GM21526 (cell line): Measurements from ENCODE around the gene SPINK8.
"Not testable (repeated sequence)": the region's sequence is repeated elsewhere in the genome, so short reads cannot be mapped to it uniquely, and the experiment has no call there.

Source experiments
- ATAC-seq: cut with Tn5 transposase; IDR thresholded peaks from one replicate; pipeline ENCODE4 v1.9.1; 2021; ENCODE audit warnings: moderate library complexity; ENCODE audit not compliant: unreplicated experiment, low FRiP score

SPINK8 gene

DNA sequence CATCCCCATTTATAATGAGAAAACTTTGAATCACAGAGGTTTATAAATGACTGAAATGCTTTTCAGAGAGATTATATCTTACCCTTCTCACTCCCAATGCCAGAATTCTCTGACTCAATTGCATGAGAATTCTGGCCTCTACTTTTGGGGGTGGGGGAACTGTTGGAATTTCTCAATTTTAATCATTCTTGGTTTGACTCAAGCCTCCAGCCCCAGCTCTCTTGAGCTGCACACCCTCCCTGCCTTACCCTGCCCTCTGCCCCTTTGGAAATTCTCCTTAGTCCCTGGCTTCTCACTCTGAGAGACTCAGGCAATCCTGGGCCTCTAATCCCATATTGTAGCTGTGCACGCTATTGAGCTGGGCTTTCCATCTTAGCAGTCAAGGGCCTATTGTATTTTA, 48.3 kb downstream of the SPINK8 start:
- no peak for ATAC-seq

DNA sequence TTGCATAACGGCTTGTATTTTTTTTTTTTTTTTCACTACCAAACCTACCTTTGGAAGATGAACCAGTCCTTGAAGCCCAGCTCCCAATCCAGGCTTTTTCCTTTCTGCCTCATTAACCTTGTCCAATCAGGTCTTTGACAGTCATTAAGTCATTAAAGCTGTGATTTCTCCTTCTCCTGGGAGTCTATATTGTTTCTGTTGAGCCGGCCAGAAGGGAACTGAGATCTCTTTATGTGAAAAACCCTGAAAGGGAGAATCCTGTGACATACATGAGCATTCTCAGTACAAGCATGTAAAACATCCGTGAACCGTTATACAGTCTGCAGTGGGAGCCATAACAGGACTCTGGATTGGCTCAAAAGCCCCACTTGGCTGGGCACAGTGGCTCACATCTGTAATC, 52.6 kb downstream of the SPINK8 start:
- ATAC-seq: no peak

DNA sequence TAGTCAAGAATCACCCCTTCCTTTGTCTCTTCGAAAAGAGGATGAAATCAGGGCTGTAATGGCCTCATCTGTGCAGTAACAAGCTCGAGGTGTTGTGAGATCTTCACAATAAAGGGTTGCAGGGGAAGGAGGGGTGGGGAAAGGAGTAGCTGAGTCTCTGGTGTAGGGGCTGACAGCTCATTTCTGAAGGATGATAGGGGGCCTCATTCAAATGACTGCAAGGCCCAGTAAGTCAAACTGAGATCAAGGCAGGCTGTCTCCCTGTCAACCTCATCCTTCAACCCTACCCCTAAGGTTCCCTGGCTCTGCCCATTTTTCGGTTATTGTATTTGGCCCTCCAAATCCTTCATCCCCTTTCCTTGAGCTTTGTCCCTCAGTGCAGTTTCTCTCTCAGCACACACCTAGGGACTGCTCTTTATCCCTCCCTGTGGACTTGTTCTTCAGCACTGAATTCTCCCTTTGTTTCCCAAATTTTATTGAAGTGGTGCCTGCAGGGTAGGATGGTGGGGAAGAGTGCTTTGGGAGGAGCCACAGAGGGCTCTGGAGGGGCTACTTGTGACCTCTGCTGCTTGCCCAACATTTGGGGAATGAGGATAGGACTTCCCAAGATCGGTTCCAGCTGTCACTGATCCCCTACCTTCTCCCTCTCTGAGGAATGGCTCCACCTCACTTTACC, 54.4 kb downstream of the SPINK8 start:
- no peak for ATAC-seq

DNA sequence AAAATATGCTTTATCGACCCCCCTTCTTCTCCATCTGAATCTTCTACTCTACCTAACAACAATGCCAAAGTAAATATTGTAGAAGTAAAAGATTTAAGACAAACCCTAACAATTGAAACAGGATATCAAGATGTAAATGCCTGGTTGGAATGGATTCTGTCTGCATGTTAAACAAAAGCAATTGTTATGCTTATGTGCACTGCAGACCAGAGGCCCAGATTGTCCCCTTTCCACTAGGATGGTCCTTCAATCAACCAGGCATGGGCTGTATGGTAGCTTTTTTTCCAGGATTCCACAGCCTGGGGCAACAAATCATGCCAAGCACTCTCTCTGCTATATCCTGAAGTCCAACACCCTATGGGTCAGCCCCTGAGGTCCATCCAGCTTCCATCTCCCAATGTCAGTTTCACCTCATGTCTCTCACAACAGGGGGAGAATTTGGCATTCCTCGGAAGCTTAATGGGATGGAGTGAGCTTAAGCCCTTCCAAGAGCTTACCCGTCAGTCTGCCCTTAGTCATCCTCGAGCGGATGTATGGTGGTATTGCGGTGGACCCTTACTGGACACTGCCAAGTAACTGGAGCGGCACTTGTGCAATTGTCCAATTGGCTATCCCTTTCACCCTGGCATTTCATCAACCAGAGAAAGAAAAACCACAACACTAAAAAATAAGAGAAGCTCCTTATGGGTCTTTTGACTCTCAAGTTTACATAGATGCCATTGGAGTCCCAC, 56.4 kb downstream of the SPINK8 start:
- no peak for ATAC-seq

DNA sequence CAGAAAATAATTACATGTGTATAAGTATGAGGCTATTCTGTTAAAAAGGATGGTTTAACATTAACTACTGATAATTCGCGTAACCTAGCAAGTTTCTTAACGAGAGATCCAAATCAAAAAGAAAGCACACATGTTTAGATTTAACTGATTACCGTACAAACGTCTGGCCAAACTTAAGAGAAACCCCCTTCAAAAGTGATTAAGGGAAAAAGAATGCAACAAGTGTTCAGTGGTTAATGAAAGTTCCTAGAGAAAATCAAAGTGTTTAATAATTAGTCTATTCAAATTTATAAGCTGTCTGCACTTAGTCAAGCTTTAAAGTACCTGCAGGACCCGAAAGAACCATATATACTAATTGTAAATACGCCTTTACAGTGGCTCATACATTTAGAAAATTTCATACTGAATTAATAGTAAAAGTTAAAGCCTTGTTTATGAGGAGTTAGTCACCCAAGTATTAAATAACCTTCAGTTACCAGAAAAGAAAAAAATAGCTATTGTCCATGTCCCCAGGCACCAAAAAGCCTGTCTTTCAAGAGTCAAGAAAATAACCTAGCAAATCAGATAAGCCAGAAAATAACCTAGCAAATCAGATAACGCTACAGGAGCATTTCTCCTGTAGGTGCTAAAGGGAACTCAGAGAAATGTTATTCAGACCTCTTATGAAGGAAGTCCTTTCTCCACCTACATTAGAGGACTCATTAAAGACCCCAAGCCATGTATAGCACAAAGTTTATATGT, 58.0 kb downstream of the SPINK8 start:
- ATAC-seq: no peak

DNA sequence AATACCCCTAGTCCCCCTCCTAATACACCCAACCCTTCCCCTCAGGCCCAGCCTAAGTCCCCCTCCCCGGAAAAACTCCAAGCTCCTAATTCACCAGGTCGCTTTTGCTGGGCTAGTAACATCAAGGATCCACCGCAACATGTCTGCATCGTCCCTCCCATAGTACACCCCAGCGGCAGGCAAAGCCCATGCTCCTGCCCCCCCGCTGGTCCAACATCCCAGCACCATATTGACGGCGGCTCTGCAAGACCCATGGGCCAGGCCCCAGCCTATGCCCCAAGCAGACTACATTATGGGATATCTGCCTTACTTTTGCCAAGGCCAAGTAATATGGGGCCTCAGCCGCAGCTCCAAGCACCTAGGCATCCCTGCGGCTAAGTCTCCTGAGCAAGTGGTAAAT, 59.0 kb downstream of the SPINK8 start:
- no peak for ATAC-seq

DNA sequence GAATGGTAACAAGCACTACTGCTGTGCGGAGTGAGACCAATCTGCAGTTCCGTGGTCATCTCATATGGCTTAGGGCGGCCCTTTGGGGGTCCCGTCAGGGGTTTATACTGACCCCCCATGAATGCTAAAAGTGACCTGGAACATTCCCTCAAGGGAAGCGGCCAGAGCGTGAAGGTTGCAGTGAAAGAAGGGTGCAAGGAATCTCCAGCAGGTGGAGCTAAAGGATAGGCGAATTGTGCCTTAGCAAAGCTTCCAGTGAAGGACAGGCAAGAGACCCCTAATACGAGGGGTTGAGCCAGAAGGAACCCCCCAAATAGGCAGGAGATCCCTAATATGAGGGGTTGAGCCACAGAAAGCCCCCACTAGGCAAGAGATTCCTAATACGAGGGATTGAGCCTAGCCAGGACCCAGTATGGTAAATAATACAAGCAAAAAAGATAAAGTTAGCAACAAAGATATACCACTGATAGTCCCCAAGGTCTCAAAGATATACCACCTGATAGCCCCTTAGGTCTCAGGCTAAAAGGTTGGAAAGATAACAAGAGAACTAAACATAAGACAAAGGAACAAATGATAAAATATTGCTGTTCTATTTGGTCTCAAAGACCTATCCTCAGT, 59.8 kb downstream of the SPINK8 start:
- ATAC-seq: no peak

DNA sequence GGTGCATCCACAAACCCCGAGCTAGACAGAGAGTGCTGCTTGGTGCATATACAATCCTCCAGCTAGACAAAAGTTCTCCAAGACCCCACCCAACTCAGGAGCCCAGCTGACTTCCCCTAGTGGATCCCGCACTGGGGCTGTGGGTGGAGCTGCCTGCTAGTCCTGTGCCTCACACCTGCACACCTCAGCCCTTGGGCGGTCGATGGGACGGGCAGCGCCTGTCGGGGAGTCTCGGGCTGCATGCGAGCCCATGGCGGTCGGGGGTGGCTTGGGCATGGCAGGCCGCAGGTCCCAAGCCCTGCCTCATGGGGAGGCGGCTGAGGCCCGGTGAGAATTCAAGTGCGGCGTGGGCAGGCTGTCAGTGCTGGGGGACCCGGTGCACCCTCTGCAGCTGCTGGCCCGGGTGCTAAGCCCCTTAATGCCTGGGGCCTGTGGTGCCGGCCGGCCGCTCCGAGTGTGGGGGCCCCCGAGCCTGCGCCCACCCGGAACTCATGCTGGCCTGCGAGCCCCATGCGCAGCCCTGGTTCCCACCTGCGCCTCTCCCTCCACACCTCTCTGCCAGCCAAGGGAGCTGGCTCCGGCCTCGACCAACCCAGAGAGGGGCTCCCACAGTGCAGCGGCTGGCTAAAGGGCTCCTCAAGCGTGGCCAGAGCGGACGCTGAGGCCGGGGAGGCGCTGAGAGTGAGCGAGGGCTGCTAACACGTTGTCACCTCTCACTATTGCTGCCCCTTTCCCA, 61.5 kb downstream of the SPINK8 start:
- ATAC-seq: no peak

DNA sequence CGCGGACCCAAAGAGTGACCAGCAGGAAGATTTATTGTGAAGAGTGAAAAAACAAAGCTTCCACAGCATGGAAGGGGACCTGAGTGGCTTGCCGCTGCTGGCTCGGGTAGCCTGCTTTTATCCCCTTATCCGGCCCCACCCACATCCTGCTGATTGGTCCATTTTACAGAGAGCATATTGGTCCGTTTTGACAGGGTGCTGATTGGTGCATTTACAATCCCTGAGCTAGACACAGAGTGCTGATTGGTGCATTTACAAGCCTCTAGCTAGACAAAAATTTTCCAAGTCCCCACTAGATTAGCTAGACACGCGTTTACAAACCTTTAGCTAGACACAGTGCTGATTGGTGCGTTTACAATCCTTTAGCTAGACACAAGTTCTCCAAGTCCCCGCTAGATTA, 62.2 kb downstream of the SPINK8 start:
- ATAC-seq: not testable (repeated sequence)

DNA sequence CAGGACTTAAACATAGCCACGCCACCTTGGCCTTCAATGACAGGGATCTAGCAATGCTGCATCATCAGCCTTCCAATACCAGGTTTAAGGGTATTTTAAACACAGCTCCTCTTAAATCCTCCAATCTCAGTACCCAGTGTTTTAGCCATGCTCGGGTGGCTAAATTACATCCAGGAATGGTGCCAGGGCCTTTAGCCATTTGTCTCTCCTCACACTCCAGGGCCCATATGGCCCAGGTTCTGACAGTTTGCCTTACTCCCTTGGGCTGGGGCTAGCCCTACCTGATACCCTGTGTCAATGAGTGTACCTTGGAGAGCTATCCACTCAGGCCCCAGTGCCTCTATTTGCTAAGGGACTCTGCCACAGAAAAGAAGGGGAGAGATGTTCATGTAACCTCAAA, 63.2 kb downstream of the SPINK8 start:
- no peak for ATAC-seq

DNA sequence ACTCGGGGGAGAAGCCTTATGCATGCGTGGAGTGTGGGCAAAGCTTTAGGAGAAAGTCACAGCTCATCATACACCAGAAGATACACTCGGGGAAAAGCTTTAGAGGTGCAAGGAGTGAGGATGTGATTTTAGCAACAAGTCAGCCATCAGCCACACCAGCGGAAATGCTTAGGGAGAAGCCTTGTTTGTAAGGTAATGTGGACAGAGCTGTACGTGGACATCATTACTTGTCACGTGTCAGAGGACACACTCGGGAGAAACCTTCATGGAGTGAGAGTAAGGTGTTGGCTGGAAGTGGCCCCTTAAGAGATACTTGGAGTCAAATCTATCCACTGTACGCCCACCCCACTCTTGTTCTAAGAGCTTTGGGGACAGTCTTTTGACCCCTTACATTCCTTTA, 63.9 kb downstream of the SPINK8 start:
- no peak for ATAC-seq

DNA sequence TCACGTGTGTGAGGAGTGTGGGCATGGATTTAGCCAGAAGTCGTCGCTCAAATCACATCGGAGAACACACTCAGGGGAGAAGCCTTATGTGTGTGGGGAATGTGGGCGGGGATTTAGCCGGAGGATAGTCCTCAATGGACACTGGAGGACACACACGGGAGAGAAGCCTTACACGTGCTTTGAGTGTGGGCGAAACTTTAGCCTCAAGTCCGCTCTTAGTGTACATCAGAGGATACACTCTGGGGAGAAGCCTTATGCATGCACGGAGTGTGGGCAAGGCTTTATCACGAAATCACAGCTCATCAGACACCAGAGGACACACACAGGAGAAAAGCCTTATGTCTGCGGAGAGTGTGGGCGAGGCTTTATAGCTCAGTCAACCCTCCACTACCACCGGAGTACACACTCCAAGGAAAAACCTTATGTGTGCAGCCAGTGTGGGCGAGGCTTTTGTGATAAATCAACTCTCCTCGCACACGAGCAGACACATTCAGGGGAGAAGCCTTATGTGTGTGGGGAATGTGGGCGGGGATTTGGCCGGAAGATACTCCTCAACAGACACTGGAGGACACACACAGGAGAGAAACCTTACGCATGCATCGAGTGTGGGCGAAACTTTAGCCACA, 64.4 kb downstream of the SPINK8 start:
- no peak for ATAC-seq

DNA sequence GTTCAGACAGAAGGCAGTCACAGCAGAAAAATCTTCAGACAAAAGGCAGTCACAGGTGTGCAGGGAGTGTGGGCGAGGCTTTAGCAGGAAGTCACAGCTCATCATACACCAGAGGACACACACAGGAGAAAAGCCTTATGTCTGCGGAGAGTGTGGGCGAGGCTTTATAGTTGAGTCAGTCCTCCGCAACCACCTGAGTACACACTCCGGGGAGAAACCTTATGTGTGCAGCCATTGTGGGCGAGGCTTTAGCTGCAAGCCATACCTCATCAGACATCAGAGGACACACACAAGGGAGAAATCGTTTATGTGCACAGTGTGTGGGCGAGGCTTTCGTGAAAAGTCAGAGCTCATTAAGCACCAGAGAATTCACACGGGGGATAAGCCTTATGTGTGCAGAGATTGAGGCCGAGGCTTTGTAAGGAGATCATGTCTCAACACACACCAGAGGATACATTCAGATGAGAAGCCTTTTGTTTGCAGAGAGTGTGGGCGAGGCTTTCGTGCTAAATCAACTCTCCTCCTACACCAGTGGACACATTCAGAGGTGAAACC, 65.0 kb downstream of the SPINK8 start:
- ATAC-seq: no peak

DNA sequence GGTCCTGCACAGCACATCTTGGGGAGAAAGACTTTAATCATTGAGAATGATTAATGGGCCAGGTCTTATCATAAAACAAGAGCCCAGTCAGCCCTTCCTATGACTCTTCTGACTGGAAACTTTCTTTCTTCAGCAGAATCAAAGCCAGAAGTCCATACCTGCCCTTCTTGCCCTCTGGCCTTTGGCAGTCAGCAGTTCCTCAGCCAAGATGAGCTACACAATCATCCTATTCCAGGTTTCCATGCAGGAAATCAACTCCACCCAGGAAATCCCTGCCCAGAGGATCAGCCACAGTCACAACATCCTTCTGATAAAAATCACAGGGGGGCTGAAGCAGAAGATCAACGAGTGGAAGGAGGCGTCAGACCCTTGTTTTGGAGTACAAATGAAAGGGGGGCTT, 65.7 kb downstream of the SPINK8 start:
- no peak for ATAC-seq

DNA sequence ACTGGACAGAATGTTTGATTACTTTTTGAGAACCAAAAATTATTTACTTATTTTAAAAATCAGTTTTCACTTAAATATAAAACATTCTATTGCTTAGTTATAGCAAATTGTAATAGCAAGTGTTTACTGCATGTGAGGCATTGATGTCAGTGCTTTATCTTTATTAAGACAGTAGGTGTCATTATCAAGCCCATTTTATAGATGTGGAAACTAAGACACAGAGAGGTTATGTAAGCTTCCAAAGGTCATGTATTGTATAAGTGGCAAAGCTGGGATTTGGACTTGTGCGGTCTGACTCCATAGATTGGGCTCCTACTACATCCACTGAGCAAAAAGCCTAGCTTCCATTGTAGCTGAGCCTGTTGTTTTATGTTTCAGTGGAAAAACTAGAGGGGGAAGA, 74.9 kb downstream of the SPINK8 start:
- no peak for ATAC-seq
